ENCODE measurements around the gene BIN1.

The BIN1 gene

DNA sequence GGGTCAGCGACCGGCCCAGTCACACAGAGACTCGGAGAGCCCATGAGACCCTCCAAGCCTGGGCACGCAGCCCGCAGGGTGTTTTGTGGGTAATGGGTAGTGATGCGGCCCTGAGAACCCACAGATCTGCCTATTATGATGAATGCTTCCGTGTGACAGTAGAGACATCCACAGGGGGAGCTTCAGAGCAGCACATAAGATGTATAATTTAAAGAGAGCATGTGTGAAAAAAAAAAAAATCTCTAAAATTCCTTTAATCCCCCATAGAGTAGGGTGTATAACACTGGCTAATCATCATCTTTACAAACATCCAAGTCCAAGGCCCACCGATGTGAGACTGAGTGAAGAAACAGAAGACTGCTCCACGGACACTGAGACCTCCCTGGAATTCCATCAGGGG lies 34.6 kb downstream of the BIN1 start:
- no peak for FAIRE-seq

DNA sequence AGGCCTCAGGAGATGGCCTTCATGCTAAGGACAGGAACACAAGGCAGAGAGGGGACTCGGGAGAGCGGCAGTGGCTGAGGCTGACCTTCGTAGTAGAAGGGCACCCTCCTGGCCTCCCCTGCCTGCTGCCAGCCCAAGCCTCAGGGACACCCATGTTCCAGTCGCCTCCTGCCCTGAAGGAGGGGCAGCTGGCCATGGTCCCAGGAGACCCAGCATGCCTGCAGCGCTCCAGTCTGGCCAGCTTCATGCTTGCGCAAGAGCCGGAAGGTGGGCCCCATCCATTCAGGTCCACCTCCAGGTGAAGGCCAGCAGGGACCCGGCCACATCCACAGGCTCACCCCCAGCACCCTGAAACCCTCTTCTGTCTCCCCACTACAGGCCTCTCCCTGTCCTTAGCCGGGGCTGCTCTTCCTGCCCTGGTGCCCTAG lies 35.0 kb downstream of the BIN1 start:
- FAIRE-seq (no peak), DNase-seq (ENCODE audit: insufficient read length, low spot score) (no peak)
- TF ChIP-seq POLR2AphosphoS5 (IDR thresholded peaks at IDR 0.05; ENCODE audit: low read depth, low read length) (no peak), SPI1 (IDR thresholded peaks at IDR 0.05; ENCODE audit: low read depth, low read length) (no peak), POLR2A (IDR thresholded peaks at IDR 0.05; ENCODE audit: low read depth, low read length) (no peak), PAX5 (IDR thresholded peaks at IDR 0.05; ENCODE audit: insufficient read depth, low read length, severe bottlenecking) (no peak), POU2F2 (IDR thresholded peaks at IDR 0.05; ENCODE audit: low read depth, low read length) (no peak), TAF1 (IDR thresholded peaks at IDR 0.05; ENCODE audit: low read depth, low read length) (no peak)

More for the DNA sequence above, 34.6 kb downstream of the BIN1 start:
- no peak for DNase-seq (ENCODE audit: insufficient read length, low spot score)
- TF ChIP-seq POLR2AphosphoS5 (IDR thresholded peaks at IDR 0.05; ENCODE audit: low read depth, low read length), result no peak
- no peak for TF ChIP-seq PAX5 (IDR thresholded peaks at IDR 0.05; ENCODE audit: insufficient read depth, low read length, severe bottlenecking)
- no peak for TF ChIP-seq SPI1 (IDR thresholded peaks at IDR 0.05; ENCODE audit: low read depth, low read length)
- no peak for TF ChIP-seq POLR2A (IDR thresholded peaks at IDR 0.05; ENCODE audit: low read depth, low read length)
- no peak for TF ChIP-seq TAF1 (IDR thresholded peaks at IDR 0.05; ENCODE audit: low read depth, low read length)
- TF ChIP-seq POU2F2 (IDR thresholded peaks at IDR 0.05; ENCODE audit: low read depth, low read length), result no peak

DNA sequence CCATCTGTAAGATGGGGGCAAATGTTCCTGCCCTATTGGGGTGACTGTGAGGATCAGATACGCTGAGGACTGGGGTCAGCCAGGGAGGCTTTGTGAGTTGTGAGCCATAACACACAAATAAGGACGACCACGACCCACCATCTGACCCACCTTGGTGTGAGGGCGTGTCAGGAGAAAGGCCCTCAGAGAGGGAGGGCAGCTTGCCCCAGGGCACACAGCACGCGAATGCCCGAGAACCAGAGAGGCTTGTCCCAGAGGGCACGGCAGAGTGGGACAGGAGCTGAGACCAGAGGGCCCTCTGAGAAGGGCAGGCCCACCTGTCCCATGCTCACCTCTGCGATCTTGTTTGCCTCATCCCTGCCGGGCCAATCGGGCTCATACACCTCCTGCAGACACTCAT lies 36.7 kb downstream of the BIN1 start:
- no peak for FAIRE-seq
- TF ChIP-seq PAX5 (IDR thresholded peaks at IDR 0.05; ENCODE audit: insufficient read depth, low read length, severe bottlenecking) (no peak), TAF1 (IDR thresholded peaks at IDR 0.05; ENCODE audit: low read depth, low read length) (no peak), POU2F2 (IDR thresholded peaks at IDR 0.05; ENCODE audit: low read depth, low read length) (no peak), POLR2AphosphoS5 (IDR thresholded peaks at IDR 0.05; ENCODE audit: low read depth, low read length) (no peak), SPI1 (IDR thresholded peaks at IDR 0.05; ENCODE audit: low read depth, low read length) (no peak), POLR2A (IDR thresholded peaks at IDR 0.05; ENCODE audit: low read depth, low read length) (no peak)
- DNase-seq (ENCODE audit: insufficient read length, low spot score), result no peak

DNA sequence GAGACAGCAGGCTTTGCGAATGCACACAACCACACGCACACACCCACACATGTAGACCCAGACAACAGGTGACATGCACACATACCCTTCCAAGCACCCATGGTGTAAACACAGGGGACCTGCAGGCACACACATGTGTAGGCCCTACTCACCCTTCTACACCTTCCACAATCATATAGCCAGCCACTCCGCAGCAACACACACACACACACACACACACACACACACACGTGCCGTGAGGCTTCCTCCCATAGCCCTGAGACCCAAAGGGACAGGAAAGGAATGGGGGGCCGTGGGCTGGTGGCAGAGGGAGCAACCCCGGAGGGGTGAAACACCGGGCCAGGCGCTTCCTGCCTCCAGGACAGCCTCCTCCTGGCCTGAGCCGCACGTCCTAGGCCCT lies 37.4 kb downstream of the BIN1 start:
- no peak for DNase-seq (ENCODE audit: insufficient read length, low spot score)
- TF ChIP-seq POLR2A (IDR thresholded peaks at IDR 0.05; ENCODE audit: low read depth, low read length), result no peak
- no peak for TF ChIP-seq PAX5 (IDR thresholded peaks at IDR 0.05; ENCODE audit: insufficient read depth, low read length, severe bottlenecking)
- TF ChIP-seq TAF1 (IDR thresholded peaks at IDR 0.05; ENCODE audit: low read depth, low read length), result no peak
- no peak for TF ChIP-seq SPI1 (IDR thresholded peaks at IDR 0.05; ENCODE audit: low read depth, low read length)
- TF ChIP-seq POLR2AphosphoS5 (IDR thresholded peaks at IDR 0.05; ENCODE audit: low read depth, low read length), result no peak
- TF ChIP-seq POU2F2 (IDR thresholded peaks at IDR 0.05; ENCODE audit: low read depth, low read length), result no peak
- FAIRE-seq, result no peak

- FAIRE-seq, result no peak
These were observed 38.0 kb downstream of the BIN1 start for GRCh38 chr2:127069003-127069402.

GRCh38 chr2:127068351-127068741 lies 38.6 kb downstream of the BIN1 start:
- no peak for DNase-seq (ENCODE audit: insufficient read length, low spot score)
- TF ChIP-seq SPI1 (IDR thresholded peaks at IDR 0.05; ENCODE audit: low read depth, low read length) (no peak), POLR2AphosphoS5 (IDR thresholded peaks at IDR 0.05; ENCODE audit: low read depth, low read length) (no peak), PAX5 (IDR thresholded peaks at IDR 0.05; ENCODE audit: insufficient read depth, low read length, severe bottlenecking) (no peak), POU2F2 (IDR thresholded peaks at IDR 0.05; ENCODE audit: low read depth, low read length) (no peak), POLR2A (IDR thresholded peaks at IDR 0.05; ENCODE audit: low read depth, low read length) (no peak), TAF1 (IDR thresholded peaks at IDR 0.05; ENCODE audit: low read depth, low read length) (no peak)
- no peak for FAIRE-seq

More at GRCh38 chr2:127069003-127069402, 38.0 kb downstream of the BIN1 start:
- TF ChIP-seq POLR2A (IDR thresholded peaks at IDR 0.05; ENCODE audit: low read depth, low read length) (no peak), POLR2AphosphoS5 (IDR thresholded peaks at IDR 0.05; ENCODE audit: low read depth, low read length) (no peak), PAX5 (IDR thresholded peaks at IDR 0.05; ENCODE audit: insufficient read depth, low read length, severe bottlenecking) (no peak), POU2F2 (IDR thresholded peaks at IDR 0.05; ENCODE audit: low read depth, low read length) (no peak), SPI1 (IDR thresholded peaks at IDR 0.05; ENCODE audit: low read depth, low read length) (no peak), TAF1 (IDR thresholded peaks at IDR 0.05; ENCODE audit: low read depth, low read length) (no peak)
- DNase-seq (ENCODE audit: insufficient read length, low spot score), result no peak

GRCh38 chr2:127067620-127068350 lies 39.2 kb downstream of the BIN1 start:
- TF ChIP-seq POLR2AphosphoS5 (IDR thresholded peaks at IDR 0.05; ENCODE audit: low read depth, low read length) (no peak), SPI1 (IDR thresholded peaks at IDR 0.05; ENCODE audit: low read depth, low read length) (no peak), PAX5 (IDR thresholded peaks at IDR 0.05; ENCODE audit: insufficient read depth, low read length, severe bottlenecking) (no peak), TAF1 (IDR thresholded peaks at IDR 0.05; ENCODE audit: low read depth, low read length) (no peak), POLR2A (IDR thresholded peaks at IDR 0.05; ENCODE audit: low read depth, low read length) (no peak)
- DNase-seq (ENCODE audit: insufficient read length, low spot score) (peak; percentile 88), FAIRE-seq (peak; percentile 95)

DNA sequence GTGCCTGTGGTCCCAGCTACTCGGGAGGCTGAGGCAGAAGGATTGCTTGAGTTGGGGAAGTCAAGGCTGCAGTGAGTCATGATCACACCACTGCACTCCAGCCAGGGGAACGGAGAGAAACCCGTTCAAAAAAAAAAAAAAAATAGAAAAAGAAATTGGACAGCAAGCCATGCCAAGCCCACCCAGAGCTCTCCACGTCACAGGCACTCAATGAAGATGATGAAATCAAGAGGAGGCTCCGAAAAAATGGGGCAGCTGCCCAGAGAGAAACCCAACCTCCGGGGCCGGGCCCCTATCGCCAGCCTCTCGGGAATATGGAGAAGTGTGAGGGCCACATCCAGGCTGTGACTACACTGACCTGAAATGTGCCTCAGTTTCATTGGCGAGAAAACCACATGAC lies 40.0 kb downstream of the BIN1 start:
- no peak for DNase-seq (ENCODE audit: insufficient read length, low spot score)
- FAIRE-seq, result no peak
- TF ChIP-seq TAF1 (IDR thresholded peaks at IDR 0.05; ENCODE audit: low read depth, low read length) (no peak), SPI1 (IDR thresholded peaks at IDR 0.05; ENCODE audit: low read depth, low read length) (no peak), POLR2A (IDR thresholded peaks at IDR 0.05; ENCODE audit: low read depth, low read length) (no peak), POU2F2 (IDR thresholded peaks at IDR 0.05; ENCODE audit: low read depth, low read length) (no peak), PAX5 (IDR thresholded peaks at IDR 0.05; ENCODE audit: insufficient read depth, low read length, severe bottlenecking) (no peak), POLR2AphosphoS5 (IDR thresholded peaks at IDR 0.05; ENCODE audit: low read depth, low read length) (no peak)

DNA sequence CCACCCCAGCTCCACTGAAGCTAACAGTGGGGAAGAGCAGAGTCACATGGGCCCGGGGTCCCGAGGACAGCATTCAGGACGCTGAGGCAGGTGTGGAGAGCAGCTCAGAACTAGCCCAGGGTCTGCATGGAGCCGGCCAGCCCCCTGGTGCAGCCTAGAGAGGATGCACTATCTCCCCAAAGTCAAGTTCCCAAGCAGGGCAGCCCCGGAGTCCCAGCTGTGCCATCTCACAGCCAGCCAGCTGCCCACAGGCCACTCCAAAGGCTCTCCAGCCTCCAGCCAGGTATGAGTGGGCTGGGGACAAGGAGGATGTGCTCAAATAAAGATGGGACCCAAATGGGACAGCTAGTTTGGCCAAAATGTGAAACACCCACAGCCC lies 41.0 kb downstream of the BIN1 start:
- TF ChIP-seq POLR2AphosphoS5 (IDR thresholded peaks at IDR 0.05; ENCODE audit: low read depth, low read length) (no peak), SPI1 (IDR thresholded peaks at IDR 0.05; ENCODE audit: low read depth, low read length) (no peak), POU2F2 (IDR thresholded peaks at IDR 0.05; ENCODE audit: low read depth, low read length) (no peak), TAF1 (IDR thresholded peaks at IDR 0.05; ENCODE audit: low read depth, low read length) (no peak), POLR2A (IDR thresholded peaks at IDR 0.05; ENCODE audit: low read depth, low read length) (no peak), PAX5 (IDR thresholded peaks at IDR 0.05; ENCODE audit: insufficient read depth, low read length, severe bottlenecking) (no peak)

More for the DNA sequence above, 41.0 kb downstream of the BIN1 start:
- no peak for DNase-seq (ENCODE audit: insufficient read length, low spot score)
- no peak for FAIRE-seq

Measured in GM12891 (cell line).